Neuronal stem cell (in vitro differentiated cells): ENCODE results near the gene PSG11. TPM values are rescaled to one million over a fixed set of nuclear protein-coding genes. Genes with fewer than 3 reads are reported as not detected.
"Not testable (repeated sequence)": the region's sequence is repeated elsewhere in the genome, so short reads cannot be mapped to it uniquely, and the experiment has no call there.

Experiments used
- DNase-seq: peaks from one replicate; pipeline ENCODE4 v3.0.0-alpha.2; 2013; ENCODE audit warnings: low spot score
- H2AFZ ChIP-seq: one replicate; pipeline ENCODE4 v1.6.1; 2013; ENCODE audit warnings: mild to moderate bottlenecking, low read length, inconsistent platforms
- H2AK5ac ChIP-seq: 2 replicates; pipeline ENCODE4 v1.6.1; 2013; ENCODE audit warnings: low read depth, mild to moderate bottlenecking, inconsistent platforms, low read length, moderate library complexity, mixed read lengths
- H2BK120ac ChIP-seq: 2 replicates; pipeline ENCODE4 v1.6.1; 2013; ENCODE audit warnings: low read depth, mild to moderate bottlenecking, inconsistent platforms, low read length, moderate library complexity, mixed read lengths
- H2BK12ac ChIP-seq: one replicate; pipeline ENCODE4 v1.6.1; 2013; ENCODE audit warnings: low read length, inconsistent platforms
- H2BK15ac ChIP-seq: 2 replicates; pipeline ENCODE4 v1.6.1; 2013; ENCODE audit warnings: mild to moderate bottlenecking, low read length, inconsistent platforms, mixed read lengths
- H2BK5ac ChIP-seq: one replicate; pipeline ENCODE4 v1.6.1; 2013; ENCODE audit warnings: inconsistent platforms, mild to moderate bottlenecking, low read length, moderate library complexity
- H3K14ac ChIP-seq: one replicate; pipeline ENCODE4 v1.6.1; 2013; ENCODE audit warnings: low read length, inconsistent platforms
- H3K18ac ChIP-seq: 2 replicates; pipeline ENCODE4 v1.6.1; 2013; ENCODE audit warnings: low read length, inconsistent platforms
- H3K23ac ChIP-seq: 2 replicates; pipeline ENCODE4 v1.6.1; 2013; ENCODE audit warnings: low read depth, mild to moderate bottlenecking, mixed read lengths, low read length, inconsistent platforms; ENCODE audit not compliant: poor library complexity
- H3K27ac ChIP-seq: replicated peaks from 3 replicates; pipeline ENCODE4 v1.5.1; 2013; ENCODE audit warnings: low read length, inconsistent platforms
- H3K27me3 ChIP-seq, 3 experiments: 2 replicates each; pipeline ENCODE4 v1.6.1; 2013; ENCODE audit warnings: low read length in 3 of 3, mild to moderate bottlenecking in 2 of 3, inconsistent platforms in 1 of 3, low read depth in 1 of 3, mixed read lengths in 1 of 3, moderate library complexity in 1 of 3; ENCODE audit not compliant: control insufficient read depth in 3 of 3, insufficient read depth in 3 of 3
- H3K36me3 ChIP-seq, 2 donors: replicated peaks in 1 of 2; 2 replicates each; pipeline ENCODE4 v1.6.1; 2013; ENCODE audit warnings: low read length in 2 of 2; ENCODE audit not compliant: control insufficient read depth in 2 of 2, insufficient read depth in 2 of 2
- H3K4ac ChIP-seq: 2 replicates; pipeline ENCODE4 v1.6.1; 2013; ENCODE audit warnings: inconsistent platforms, mild to moderate bottlenecking, low read length, moderate library complexity
- H3K4me1 ChIP-seq, 2 donors: 1 replicate in 1 of 2; 2 replicates in 1 of 2; pipeline ENCODE4 v1.6.1; 2013; ENCODE audit warnings: low read length in 2 of 2, low read depth in 1 of 2; ENCODE audit not compliant: control insufficient read depth in 2 of 2, insufficient read depth in 1 of 2
- H3K4me2 ChIP-seq: one replicate; pipeline ENCODE4 v1.6.1; 2013; ENCODE audit warnings: mild to moderate bottlenecking, low read length, inconsistent platforms; ENCODE audit not compliant: insufficient read depth, poor library complexity, severe bottlenecking
- H3K4me3 ChIP-seq, 2 donors: 2 replicates each; pipeline ENCODE4 v1.5.1; 2013; ENCODE audit warnings: low read length in 2 of 2, mild to moderate bottlenecking in 2 of 2, inconsistent platforms in 1 of 2, moderate library complexity in 1 of 2
- H3K79me1 ChIP-seq: one replicate; pipeline ENCODE4 v1.6.1; 2013; ENCODE audit warnings: low read depth, mild to moderate bottlenecking, inconsistent platforms, low read length, moderate library complexity
- H3K9ac ChIP-seq: one replicate; pipeline ENCODE4 v1.6.1; 2013; ENCODE audit warnings: mild to moderate bottlenecking, low read depth, low read length, inconsistent platforms; ENCODE audit not compliant: poor library complexity
- H3K9me3 ChIP-seq, 2 donors: replicated peaks in 1 of 2; 2 replicates each; pipeline versions ENCODE3 to v1.6.1; 2013; ENCODE audit warnings: low read length in 2 of 2, mild to moderate bottlenecking in 2 of 2, inconsistent platforms in 1 of 2, low read depth in 1 of 2, mixed read lengths in 1 of 2, moderate library complexity in 1 of 2; ENCODE audit not compliant: control insufficient read depth in 2 of 2, insufficient read depth in 1 of 2
- H4K8ac ChIP-seq: one replicate; pipeline ENCODE4 v1.6.1; 2013; ENCODE audit warnings: low read depth, mild to moderate bottlenecking, inconsistent platforms, low read length, moderate library complexity
- H4K91ac ChIP-seq: one replicate; pipeline ENCODE4 v1.6.1; 2013; ENCODE audit warnings: low read length, low read depth, mild to moderate bottlenecking, inconsistent platforms; ENCODE audit not compliant: poor library complexity
- WGBS, 2 donors: extraction: QIAGEN DNeasy Blood & Tissue Kit; methylation state at CpG; one replicate each; pipeline ENCODE4 v1.1.7; 2013; ENCODE audit warnings: missing lambda C conversion rate in 2 of 2, mixed read lengths in 1 of 2; ENCODE audit not compliant: insufficient read length in 2 of 2, insufficient replicate concordance in 1 of 2; ENCODE audit errors: extremely low coverage in 2 of 2; 5-methylcytosine and 5-hydroxymethylcytosine counted together
- polyA plus RNA-seq, 2 experiments: library from polyadenylated mRNA; stranded (reverse); fragments of 200-250 nt; gene quantifications; one replicate each; pipeline ENCODE4 v1.2.3, GENCODE V29; 2013

Gene PSG11
- not detected for polyA plus RNA-seq (2013, experiment 1 of 2)
- polyA plus RNA-seq (2013, experiment 2 of 2): not detected

DNA sequence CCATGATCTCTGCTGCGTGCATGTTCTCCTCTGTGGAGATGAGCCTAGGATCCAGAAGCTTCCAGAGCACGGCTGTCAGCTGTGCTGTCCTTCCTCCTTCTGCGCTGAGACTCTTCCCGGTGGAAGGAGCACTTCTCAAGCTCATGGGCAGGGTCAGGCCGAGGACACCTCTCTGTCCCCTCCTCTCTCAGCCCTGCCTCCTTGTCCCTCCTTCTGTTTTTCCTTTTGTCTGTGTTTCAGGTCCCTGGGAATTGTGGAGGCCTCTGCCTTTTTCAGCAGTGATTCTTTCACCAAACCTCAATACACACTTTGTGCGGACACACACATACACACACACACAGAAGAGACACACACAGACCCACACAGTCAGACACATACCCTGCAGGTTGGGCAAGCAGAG lies at the start of gene PSG11:
PSG11 (minus strand) TSS at position 101 of the 400 bp plus-strand sequence; CDS start at position 4, 97 bp downstream.
- H4K8ac ChIP-seq, H3K4ac ChIP-seq, H2BK5ac ChIP-seq, H3K36me3 ChIP-seq, H2BK15ac ChIP-seq, H3K27ac ChIP-seq, H3K18ac ChIP-seq, H3K4me3 ChIP-seq, H2AK5ac ChIP-seq, H4K91ac ChIP-seq, H2AFZ ChIP-seq, H3K4me1 ChIP-seq, H3K27me3 ChIP-seq, DNase-seq, H3K4me2 ChIP-seq, H3K14ac ChIP-seq, H3K79me1 ChIP-seq, H3K9me3 ChIP-seq, H3K23ac ChIP-seq, H2BK120ac ChIP-seq, H2BK12ac ChIP-seq, H3K9ac ChIP-seq: not testable (repeated sequence)
- no CpG with 5 or more reads among the region's 6 CpGs for WGBS, 2 donors

DNA sequence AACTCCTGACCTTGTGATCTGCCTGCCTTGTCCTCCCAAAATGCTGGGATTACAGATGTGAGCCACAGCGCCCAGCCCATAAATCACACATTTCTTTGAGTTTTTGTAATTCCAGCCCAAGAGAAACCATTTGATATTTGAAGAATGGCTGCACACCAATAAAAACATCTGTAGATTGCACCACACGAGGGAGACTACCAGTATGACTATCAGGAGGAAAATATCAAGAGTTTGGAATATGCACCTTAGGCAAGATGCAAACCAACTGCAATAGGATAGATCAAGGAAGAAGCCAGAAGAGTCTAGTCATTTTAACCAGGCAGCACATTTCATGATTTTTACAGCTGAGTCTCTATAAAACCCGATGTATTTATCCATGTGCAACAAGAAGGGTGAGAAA lies 36.1 kb upstream of the PSG11 start:
- DNase-seq, H3K27me3 ChIP-seq: not testable (repeated sequence)

GRCh38 chr19:43061326-43061725 lies 35.1 kb upstream of the PSG11 start:
- H3K79me1 ChIP-seq, H3K18ac ChIP-seq, H3K14ac ChIP-seq, H4K8ac ChIP-seq, H3K4me1 ChIP-seq, H3K4ac ChIP-seq, H3K9ac ChIP-seq, H2BK5ac ChIP-seq, H4K91ac ChIP-seq, H3K4me2 ChIP-seq, H2AFZ ChIP-seq, H2BK120ac ChIP-seq, H3K27me3 ChIP-seq, H2BK12ac ChIP-seq, H3K27ac ChIP-seq, H3K9me3 ChIP-seq, H2AK5ac ChIP-seq, DNase-seq, H3K23ac ChIP-seq, H3K4me3 ChIP-seq, H2BK15ac ChIP-seq, H3K36me3 ChIP-seq: not testable (repeated sequence)
- WGBS, 2 donors: no CpG with 5 or more reads among the region's 3 CpGs

More for the DNA sequence above, 36.1 kb upstream of the PSG11 start:
- H4K91ac ChIP-seq, H4K8ac ChIP-seq, H3K4me2 ChIP-seq, H3K4ac ChIP-seq, H2BK120ac ChIP-seq, H3K27ac ChIP-seq, H3K9ac ChIP-seq, H3K36me3 ChIP-seq, H3K18ac ChIP-seq, H2AK5ac ChIP-seq, H2AFZ ChIP-seq, H2BK12ac ChIP-seq, H3K79me1 ChIP-seq, H3K4me1 ChIP-seq, H3K14ac ChIP-seq, H3K9me3 ChIP-seq, H2BK5ac ChIP-seq, H3K23ac ChIP-seq, H2BK15ac ChIP-seq, H3K4me3 ChIP-seq: not testable (repeated sequence)
- no CpG with 5 or more reads among the region's 3 CpGs for WGBS, 2 donors

GRCh38 chr19:43060254-43060653 lies 34.0 kb upstream of the PSG11 start:
- H3K36me3 ChIP-seq, H2BK15ac ChIP-seq, H3K9me3 ChIP-seq, H2BK5ac ChIP-seq, H3K18ac ChIP-seq, H3K4ac ChIP-seq, H3K4me3 ChIP-seq, H3K4me1 ChIP-seq, DNase-seq, H4K91ac ChIP-seq, H3K14ac ChIP-seq, H4K8ac ChIP-seq, H3K27me3 ChIP-seq, H3K9ac ChIP-seq, H2BK12ac ChIP-seq, H2AK5ac ChIP-seq, H2AFZ ChIP-seq, H3K79me1 ChIP-seq, H3K4me2 ChIP-seq, H3K23ac ChIP-seq, H2BK120ac ChIP-seq, H3K27ac ChIP-seq: not testable (repeated sequence)
- no CpG with 5 or more reads among the region's 3 CpGs for WGBS, 2 donors
